AG20443 (cell line): ENCODE data around the gene NCAM2.
"Not testable (repeated sequence)": the region's sequence is repeated elsewhere in the genome, so short reads cannot be mapped to it uniquely, and the experiment has no call there.

Source experiments
- DNase-seq: peaks from one replicate; pipeline ENCODE4 v3.0.0; 2012; ENCODE audit warnings: low spot score, mixed read lengths

NCAM2 gene

GRCh38 chr21:21103692-21104091 lies 105.5 kb downstream of the NCAM2 start:
- DNase-seq: no peak

DNA sequence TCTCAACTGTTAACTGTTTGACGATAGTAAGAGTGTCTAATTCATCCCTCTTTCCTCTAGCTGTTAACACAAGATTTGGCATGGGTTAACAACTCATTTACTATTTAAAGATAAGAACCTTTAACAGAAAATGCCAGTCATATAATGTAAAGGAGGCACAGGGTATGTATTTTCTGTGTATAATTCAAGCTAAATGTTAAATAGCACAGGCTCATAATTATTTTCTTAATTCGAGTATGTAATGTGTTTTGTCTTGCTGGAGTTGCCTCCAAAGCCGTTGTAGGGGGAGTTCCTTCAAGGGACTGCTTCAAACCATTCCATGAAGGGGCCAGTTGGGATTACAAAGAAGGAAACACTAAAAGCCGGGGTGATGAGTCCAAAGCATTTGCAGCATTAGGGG lies 111.5 kb downstream of the NCAM2 start:
- no peak for DNase-seq

GRCh38 chr21:21111309-21111920 lies 113.2 kb downstream of the NCAM2 start:
- no peak for DNase-seq

GRCh38 chr21:21114461-21114860 lies 116.3 kb downstream of the NCAM2 start:
- DNase-seq: no peak

- no peak for DNase-seq
These were observed 120.9 kb downstream of the NCAM2 start for GRCh38 chr21:21119091-21119490.

GRCh38 chr21:21122680-21123079 lies 124.5 kb downstream of the NCAM2 start:
- DNase-seq: no peak

DNA sequence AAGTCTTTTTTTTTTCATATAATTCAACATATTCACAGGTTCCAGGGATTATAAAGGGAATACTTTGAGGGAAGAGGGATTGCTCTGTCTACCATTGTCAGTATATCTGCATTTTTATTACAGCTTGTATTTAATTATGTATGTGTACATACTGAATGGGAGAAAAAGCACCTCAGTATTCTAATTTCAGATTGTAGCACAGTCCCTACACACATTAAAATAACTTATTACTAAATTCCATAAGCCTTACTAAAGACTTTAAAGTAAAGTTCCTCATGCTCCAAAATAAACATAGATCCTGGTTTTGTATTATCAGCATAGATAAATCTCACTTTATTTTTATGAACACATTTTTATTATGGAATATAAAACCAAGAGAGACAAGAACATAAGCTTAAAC lies 134.2 kb downstream of the NCAM2 start:
- DNase-seq: no peak

DNA sequence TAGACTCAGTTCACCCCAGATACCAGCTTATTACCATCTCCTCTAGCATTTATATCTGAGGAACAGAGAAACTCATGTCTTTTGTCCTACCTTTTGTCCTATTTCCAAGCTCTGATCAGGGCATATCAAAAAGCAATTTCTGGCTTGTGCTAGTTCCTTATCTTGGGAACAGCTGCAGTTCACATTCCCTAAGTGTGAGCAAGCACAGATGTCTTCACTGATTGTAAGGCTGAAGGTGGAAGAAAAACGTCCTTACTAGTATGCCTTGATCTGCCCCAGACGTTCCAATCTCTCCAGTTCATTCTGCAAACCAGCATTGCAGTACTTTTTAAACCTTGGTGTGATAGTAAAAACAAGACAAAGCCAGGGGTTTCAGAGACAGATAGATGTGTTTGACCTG lies 139.8 kb downstream of the NCAM2 start:
- no peak for DNase-seq

- DNase-seq: no peak
These were observed 148.6 kb downstream of the NCAM2 start for GRCh38 chr21:21146587-21147373.

- no peak for DNase-seq
These were observed 149.2 kb downstream of the NCAM2 start for GRCh38 chr21:21147374-21147745.

DNA sequence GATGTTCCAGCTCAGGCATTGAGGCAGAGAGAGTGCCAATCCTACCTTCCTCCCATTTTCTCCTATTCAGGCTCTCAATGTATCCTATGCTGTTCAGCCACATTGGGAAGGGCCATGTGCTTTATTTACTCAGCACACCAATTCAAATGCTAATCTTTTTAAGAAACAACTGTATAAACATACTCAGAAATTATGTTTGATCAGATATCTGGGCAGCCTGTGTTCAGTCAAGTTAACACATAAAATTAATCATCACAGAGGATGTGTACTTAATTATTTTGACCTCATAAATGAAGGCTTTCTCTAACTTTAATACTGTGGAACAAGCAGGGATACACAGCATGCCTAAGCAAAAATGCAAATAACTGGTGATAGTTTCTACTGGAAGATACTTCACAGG lies 149.8 kb downstream of the NCAM2 start:
- DNase-seq: no peak

- DNase-seq: no peak
These were observed 150.3 kb downstream of the NCAM2 start for GRCh38 chr21:21148514-21148913.

GRCh38 chr21:21149445-21149844 lies 151.2 kb downstream of the NCAM2 start:
- not testable (repeated sequence) for DNase-seq

DNA sequence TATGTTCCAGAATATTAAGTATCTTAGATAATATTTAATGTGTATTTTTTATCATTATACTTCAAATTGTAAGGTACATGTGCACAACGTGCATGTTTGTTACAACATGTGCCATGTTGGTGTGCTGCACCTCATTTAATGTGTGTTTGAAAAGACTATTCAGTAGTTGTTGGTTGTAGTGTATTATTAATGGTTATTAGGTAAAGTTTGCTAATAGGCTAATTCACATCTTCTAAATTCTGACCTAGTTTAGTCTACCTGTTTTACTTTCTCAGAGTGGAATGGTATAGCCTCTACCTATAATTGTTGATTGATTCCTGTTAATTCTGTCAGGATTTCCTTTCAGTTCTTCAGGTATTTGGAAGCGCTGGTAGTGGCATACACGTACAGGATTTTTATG lies 153.0 kb downstream of the NCAM2 start:
- no peak for DNase-seq

DNA sequence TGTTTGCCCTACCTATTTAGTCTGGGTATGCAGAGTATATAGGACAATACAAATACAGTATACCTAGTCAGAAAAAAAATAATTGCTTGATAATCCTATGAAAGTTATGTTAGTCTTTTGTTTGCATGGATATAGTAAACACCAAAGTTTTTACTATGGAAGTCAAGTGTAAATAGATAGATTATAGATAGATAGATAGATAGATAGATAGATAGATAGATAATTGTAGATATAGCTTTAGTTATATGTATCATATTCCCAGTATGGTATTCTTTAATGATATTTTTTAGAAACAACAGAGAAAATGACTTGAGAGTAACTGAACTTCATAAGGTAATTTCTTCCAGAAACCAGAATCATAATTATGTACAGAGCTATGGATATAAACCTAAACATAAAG lies 158.2 kb downstream of the NCAM2 start:
- DNase-seq: no peak

- no peak for DNase-seq
These were observed 158.7 kb downstream of the NCAM2 start for GRCh38 chr21:21156957-21157356.

- no peak for DNase-seq
These were observed 160.2 kb downstream of the NCAM2 start for GRCh38 chr21:21158376-21158918.

DNA sequence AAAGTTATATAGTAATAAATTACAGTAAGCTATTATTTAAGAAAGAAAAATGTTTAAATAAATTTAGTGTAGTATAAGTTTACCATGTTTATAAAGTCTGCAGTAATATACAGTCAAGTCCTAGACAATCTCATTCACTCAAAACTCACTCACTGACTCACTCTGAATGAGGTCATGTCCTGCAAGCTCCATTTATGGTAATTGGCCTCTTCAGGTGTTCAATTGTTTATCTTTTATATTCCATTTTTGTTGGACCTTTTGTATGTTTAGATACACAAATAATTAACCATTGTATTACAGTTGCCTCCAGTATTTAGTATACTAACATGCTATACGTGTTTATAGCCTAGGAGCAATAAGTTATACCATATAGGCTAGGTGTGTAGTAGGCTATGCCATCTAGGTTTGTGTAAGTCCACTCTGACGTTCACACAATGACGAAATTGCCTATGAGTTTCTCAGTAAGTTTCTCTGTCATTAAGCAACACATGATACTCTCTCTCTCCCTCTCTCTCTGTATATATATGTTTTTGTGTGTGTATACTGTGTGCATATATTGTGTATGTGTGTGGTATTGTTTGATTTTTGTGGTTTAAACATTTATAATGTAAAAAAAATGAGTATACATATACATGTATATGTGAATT lies 161.2 kb downstream of the NCAM2 start:
- DNase-seq: no peak

DNA sequence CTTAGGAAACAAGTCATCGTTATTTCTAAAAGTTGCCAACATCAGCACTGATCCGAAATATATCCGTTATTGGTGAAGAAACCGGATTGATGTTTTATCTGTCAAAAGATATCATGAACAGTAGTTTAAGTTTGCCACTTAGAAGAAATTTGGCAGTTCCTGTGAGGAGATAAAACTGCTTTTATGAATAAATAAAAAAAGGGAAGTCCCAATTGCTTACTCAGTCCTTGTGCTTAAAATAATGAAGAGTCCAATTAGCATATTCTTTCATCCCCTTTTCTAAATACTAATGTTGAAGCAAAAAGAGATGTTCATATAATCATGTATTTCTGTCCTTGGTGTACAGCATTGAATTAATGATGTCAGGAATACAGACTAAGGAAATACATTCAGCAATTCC lies 164.6 kb downstream of the NCAM2 start:
- no peak for DNase-seq

DNA sequence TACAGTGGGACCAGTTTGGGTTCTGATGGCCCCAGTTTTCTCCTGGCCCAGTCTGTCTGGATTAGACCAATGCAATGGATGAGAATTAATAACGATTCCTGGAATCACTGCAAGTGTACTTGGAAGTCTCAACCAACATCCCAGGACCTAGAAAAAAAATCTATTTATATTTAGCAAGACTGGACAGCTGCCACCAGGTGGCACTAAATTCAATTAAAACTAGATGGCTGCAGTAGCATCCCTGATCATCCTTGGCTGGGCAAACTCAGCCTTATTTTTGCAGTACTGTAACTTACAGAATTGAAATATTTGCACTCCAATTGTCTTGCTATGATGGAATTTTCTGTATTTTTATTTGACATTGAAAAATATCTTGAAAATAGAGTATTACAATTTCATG lies 165.7 kb downstream of the NCAM2 start:
- DNase-seq: peak; percentile 61

- DNase-seq: peak; percentile 86
These were observed 166.9 kb downstream of the NCAM2 start for GRCh38 chr21:21165063-21165645.

DNA sequence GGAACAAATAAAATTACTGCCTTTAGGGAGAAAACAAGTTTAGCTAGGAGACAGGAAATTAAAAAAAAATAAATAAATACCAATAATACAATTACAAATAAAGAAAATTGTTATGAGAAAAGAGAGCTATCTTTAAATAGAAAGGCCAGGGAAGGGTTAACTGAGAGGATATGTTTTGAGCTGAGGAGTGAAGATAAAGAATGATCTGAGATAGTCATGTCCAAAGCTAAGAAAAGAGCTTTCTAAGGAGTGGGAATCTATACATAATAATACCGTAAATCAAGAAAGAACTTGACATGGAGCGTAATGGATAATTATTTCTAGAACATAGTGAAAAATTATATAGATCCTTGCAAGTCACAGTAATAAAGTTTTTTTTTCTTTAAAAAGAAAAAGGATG lies 176.5 kb downstream of the NCAM2 start:
- DNase-seq: no peak
